Nephron (organoid): ENCODE results near the gene FSTL4.

Source experiments
- H3K27ac Mint-ChIP-seq, 3 experiments: 2 replicates each; pipeline ENCODE4 v1.8.0; 2020; ENCODE audit warnings: mixed read lengths in 3 of 3, mild to moderate bottlenecking in 2 of 3, moderate library complexity in 1 of 3
- H3K27me3 Mint-ChIP-seq: 2 replicates; pipeline ENCODE4 v1.8.0; 2021; ENCODE audit warnings: low read depth, mild to moderate bottlenecking, moderate library complexity, mixed read lengths
- H3K36me3 Mint-ChIP-seq: 2 replicates; pipeline ENCODE4 v1.8.0; 2020; ENCODE audit warnings: low read depth, mixed read lengths
- H3K4me1 Mint-ChIP-seq: 2 replicates; pipeline ENCODE4 v1.8.0; 2020; ENCODE audit warnings: mixed read lengths
- H3K4me3 Mint-ChIP-seq, 3 experiments: 2 replicates each; pipeline ENCODE4 v1.8.0; 2020; ENCODE audit warnings: mild to moderate bottlenecking in 3 of 3, mixed read lengths in 3 of 3, moderate library complexity in 2 of 3
- H3K9me3 Mint-ChIP-seq: 2 replicates; pipeline ENCODE4 v1.8.0; 2020; ENCODE audit warnings: mixed read lengths
- CTCF ChIP-seq, 3 experiments: fragments of 200-600 bp; sonication (generic); IDR thresholded peaks; one replicate each; pipeline ENCODE4 v1.5.0; 2021; ENCODE audit warnings: antibody characterized with exemption in 3 of 3; ENCODE audit not compliant: unreplicated experiment in 3 of 3

FSTL4 gene

GRCh38 chr5:133252133-133252480 is 360.2 kb downstream of the FSTL4 start:
- TF ChIP-seq CTCF (IDR thresholded peaks at IDR 0.05; ENCODE audit: unreplicated experiment in 3 of 3): no peak
- no peak overlapping the region for H3K4me3 Mint-ChIP-seq
- H3K36me3 Mint-ChIP-seq: no peaks in the 10 kb centered on the region
- H3K27me3 Mint-ChIP-seq: peaks cover 48% of the 10 kb centered on the region
- no peak overlapping the region for H3K27ac Mint-ChIP-seq
- H3K4me1 Mint-ChIP-seq: peaks cover 34% of the 10 kb centered on the region
- H3K9me3 Mint-ChIP-seq: no peaks in the 10 kb centered on the region

GRCh38 chr5:133251296-133252132 is 360.8 kb downstream of the FSTL4 start:
- no peak for TF ChIP-seq CTCF (IDR thresholded peaks at IDR 0.05; ENCODE audit: unreplicated experiment in 3 of 3)
- Mint-ChIP-seq H3K36me3 (no peaks in the 10 kb centered on the region), H3K4me3 (no peak overlapping the region), H3K27ac (no peak overlapping the region), H3K9me3 (no peaks in the 10 kb centered on the region), H3K4me1 (peaks cover 34% of the 10 kb centered on the region), H3K27me3 (peaks cover 49% of the 10 kb centered on the region)

- Mint-ChIP-seq H3K4me1 (peaks cover 42% of the 10 kb centered on the region), H3K27ac (no peak overlapping the region), H3K36me3 (no peaks in the 10 kb centered on the region), H3K4me3 (no peak overlapping the region), H3K27me3 (peaks cover 47% of the 10 kb centered on the region), H3K9me3 (no peaks in the 10 kb centered on the region)
- TF ChIP-seq CTCF (IDR thresholded peaks at IDR 0.05; ENCODE audit: unreplicated experiment in 3 of 3): no peak
Observed at GRCh38 chr5:133250527-133250926, 361.8 kb downstream of the FSTL4 start.

GRCh38 chr5:133249593-133249992 is 362.7 kb downstream of the FSTL4 start:
- Mint-ChIP-seq H3K27ac (no peak overlapping the region), H3K27me3 (peaks cover 52% of the 10 kb centered on the region), H3K4me1 (peaks cover 47% of the 10 kb centered on the region), H3K36me3 (no peaks in the 10 kb centered on the region), H3K4me3 (no peak overlapping the region), H3K9me3 (no peaks in the 10 kb centered on the region)
- TF ChIP-seq CTCF (IDR thresholded peaks at IDR 0.05; ENCODE audit: unreplicated experiment in 3 of 3): no peak

- peak overlapping the region in 1 of 3 experiments; percentile 32 for H3K4me3 Mint-ChIP-seq
- no peaks in the 10 kb centered on the region for H3K9me3 Mint-ChIP-seq
- no peaks in the 10 kb centered on the region for H3K36me3 Mint-ChIP-seq
- H3K27ac Mint-ChIP-seq: peak overlapping the region in 2 of 3 experiments; percentile 50 to 51
- peak in 1 of 3 experiments; percentile 46 for TF ChIP-seq CTCF (IDR thresholded peaks at IDR 0.05; ENCODE audit: unreplicated experiment in 3 of 3)
- H3K27me3 Mint-ChIP-seq: peaks cover 48% of the 10 kb centered on the region
- peaks cover 53% of the 10 kb centered on the region for H3K4me1 Mint-ChIP-seq
Observed at GRCh38 chr5:133247881-133248624, 364.3 kb downstream of the FSTL4 start.
